Activated T-cell treated with anti-CD3 and anti-CD28 coated beads, Interleukin-2, amount 50 U/mL, for 4 hours (primary cell): ENCODE data around the gene IDH2. TPM values are rescaled to one million over a fixed set of nuclear protein-coding genes. Genes with fewer than 3 reads are reported as not detected.
A peak's percentile ranks its signal among the peaks of the same experiment; 100 is the strongest.

Experiments
- ATAC-seq, 2 donors: fragments of 200-7000 bp; cut with Tn5 transposase; one replicate each; pipeline ENCODE4 v1.10.0; 2021
- DNase-seq: peaks from one replicate; pipeline ENCODE4 v3.0.0-alpha.2; 2020
- H3K27me3 Mint-ChIP-seq: one replicate; pipeline ENCODE4 v1.8.0; 2021; ENCODE audit warnings: low read depth, mixed read lengths
- H3K36me3 Mint-ChIP-seq: one replicate; pipeline ENCODE4 v1.8.0; 2022; ENCODE audit warnings: mixed read lengths; ENCODE audit not compliant: insufficient read depth
- H3K4me1 Mint-ChIP-seq: one replicate; pipeline ENCODE4 v1.8.0; 2021; ENCODE audit warnings: low read depth, mixed read lengths
- H3K4me3 Mint-ChIP-seq: one replicate; pipeline ENCODE4 v1.8.0; 2021; ENCODE audit warnings: mild to moderate bottlenecking, moderate library complexity, mixed read lengths
- H3K9me3 Mint-ChIP-seq: one replicate; pipeline ENCODE4 v1.8.0; 2021; ENCODE audit warnings: mixed read lengths
- total RNA-seq, 3 donors: library from RNA; stranded (reverse); gene quantifications; one replicate each; pipeline ENCODE4 v1.2.1, GENCODE V29; 2021

IDH2 gene
- total RNA-seq, 3 donors from 2014 or later, result 32.8 to 45.1 (median 43.3) TPM

DNA sequence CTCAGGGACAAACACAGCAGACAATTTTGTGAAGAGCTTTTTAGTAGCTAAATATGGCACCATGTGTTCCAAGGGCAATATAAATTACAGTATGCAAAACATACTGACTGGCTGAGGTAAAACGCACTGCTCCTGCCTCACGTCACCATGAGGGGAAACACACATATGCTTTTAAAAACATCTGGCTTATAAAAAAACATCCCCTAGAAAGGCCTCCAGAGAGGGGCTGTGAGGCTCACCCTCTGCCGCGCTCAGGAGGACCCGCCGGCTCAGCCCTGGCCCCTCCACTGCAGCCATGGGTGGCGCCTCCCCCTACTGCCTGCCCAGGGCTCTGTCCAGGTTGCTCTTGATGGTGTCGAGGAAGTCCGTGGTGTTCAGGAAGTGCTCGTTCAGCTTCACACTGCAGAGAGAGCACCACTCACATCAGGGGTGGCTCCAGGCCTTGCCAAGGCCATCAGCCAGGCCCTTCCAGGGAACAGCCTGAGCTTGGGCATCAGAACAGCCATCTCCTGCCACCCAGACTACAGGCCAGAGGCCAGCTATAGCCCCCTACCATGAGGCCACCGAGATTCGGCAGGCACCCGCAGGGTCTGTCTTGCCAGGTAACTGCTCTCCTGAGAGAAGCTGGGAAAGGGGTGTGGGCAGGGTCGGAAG, 18.2 kb downstream of the IDH2 start:
- Mint-ChIP-seq H3K27me3 (no peaks in the 10 kb centered on the region), H3K4me1 (peaks cover 2% of the 10 kb centered on the region), H3K9me3 (no peaks in the 10 kb centered on the region), H3K4me3 (no peak overlapping the region), H3K36me3 (peaks cover 14% of the 10 kb centered on the region)
- no peak for DNase-seq
- no peak for ATAC-seq

DNA sequence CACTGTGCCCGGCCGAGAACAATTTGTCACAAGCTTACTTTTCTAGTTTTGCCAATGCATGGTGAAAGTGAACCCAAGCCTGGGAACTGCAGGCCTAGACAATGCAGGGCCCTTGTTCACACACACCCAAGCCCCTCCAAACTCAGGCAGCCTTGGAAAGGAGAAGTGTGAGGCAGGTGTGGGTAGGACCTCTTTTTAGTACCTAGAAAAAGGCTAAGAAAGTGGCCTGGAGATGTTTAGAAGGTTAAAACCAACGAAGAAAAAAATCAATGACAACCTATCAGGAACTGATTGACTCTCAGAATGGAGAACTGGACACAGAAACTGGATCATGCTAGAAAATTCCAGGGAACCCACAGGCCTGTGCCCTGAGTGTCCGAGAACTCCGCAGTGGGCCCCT, 18.8 kb downstream of the IDH2 start:
- peaks cover 2% of the 10 kb centered on the region for H3K4me1 Mint-ChIP-seq
- no peak overlapping the region for H3K4me3 Mint-ChIP-seq
- H3K27me3 Mint-ChIP-seq, result no peaks in the 10 kb centered on the region
- DNase-seq (no peak), ATAC-seq (no peak)
- no peaks in the 10 kb centered on the region for H3K9me3 Mint-ChIP-seq
- H3K36me3 Mint-ChIP-seq, result peaks cover 14% of the 10 kb centered on the region

DNA sequence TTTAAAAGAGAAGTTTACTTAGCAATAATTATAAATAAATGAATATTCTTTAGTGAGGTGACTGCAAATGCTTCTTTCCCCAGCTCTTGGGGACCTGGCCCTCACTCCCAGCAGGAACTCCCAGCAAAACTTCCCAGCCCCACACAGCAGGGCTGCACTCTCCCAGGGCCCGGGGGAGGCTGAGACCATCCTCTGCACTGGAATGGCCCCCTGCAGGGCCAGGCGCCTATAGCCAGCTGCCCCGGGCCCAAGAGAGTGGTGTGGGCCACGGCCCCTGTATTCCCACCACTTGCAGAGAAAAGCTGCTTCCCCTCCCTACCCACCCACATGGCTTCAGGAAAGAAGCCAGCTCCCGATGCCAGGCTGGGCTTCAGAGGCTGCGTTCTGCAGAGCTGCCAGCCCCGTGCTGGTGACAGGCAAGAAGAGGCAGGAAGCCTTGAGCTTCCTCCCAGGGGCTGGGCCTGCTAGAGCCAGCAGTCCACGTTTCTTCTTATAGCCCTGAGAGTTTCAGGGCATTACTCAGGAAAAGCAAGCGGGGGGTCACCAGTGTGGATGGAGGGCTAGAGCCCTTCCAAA, 20.0 kb downstream of the IDH2 start:
- no peak for DNase-seq
- Mint-ChIP-seq H3K27me3 (no peaks in the 10 kb centered on the region), H3K4me1 (peaks cover 2% of the 10 kb centered on the region), H3K4me3 (no peak overlapping the region), H3K9me3 (no peaks in the 10 kb centered on the region), H3K36me3 (peaks cover 9% of the 10 kb centered on the region)
- ATAC-seq, result no peak

DNA sequence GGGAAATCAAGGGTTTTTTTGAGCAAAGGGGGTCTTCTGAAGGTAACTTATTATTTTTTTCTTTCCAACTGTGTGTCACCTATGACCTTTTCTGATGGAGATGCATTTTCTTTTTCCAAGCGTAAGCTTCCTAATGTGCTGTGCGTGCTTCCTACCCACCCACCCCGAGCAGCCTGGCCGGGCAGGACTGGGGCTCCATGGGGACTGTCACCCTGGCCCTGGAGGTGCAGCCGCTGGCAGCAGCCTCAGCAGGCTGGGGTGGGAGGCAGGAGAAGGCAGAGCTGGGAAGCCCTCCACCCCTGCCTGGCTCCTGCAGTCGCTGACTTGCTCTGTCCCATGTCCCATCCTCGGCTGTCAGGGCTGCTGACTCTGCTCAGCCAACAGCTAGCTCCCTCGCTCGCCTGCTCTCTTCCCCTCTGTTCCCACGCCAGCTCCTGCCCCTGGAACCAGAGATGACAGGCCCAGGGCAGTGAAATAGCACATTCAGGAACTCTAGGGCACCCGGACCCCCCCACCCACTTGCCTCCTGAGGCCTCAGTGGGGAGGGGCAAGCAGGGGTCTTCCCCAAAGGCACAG, 21.4 kb downstream of the IDH2 start:
- Mint-ChIP-seq H3K27me3 (no peaks in the 10 kb centered on the region), H3K4me1 (peaks cover 3% of the 10 kb centered on the region), H3K9me3 (no peaks in the 10 kb centered on the region), H3K36me3 (peaks cover 2% of the 10 kb centered on the region), H3K4me3 (no peak overlapping the region)
- DNase-seq, result no peak
- ATAC-seq, result no peak

DNA sequence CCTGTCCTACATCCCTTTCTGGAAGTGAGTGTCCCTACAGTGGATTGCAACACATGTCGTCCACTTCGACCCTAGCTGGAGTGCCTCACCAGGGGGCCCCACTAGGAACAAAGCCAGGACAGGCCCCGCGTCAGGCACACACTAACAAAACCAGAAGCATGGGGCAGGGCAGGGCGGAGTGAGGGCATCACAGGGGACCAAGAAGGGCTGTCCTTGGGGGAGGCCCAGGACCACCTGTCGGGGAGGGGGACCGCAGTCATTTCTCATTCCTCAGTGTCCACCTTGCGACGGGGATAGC, 21.9 kb downstream of the IDH2 start:
- Mint-ChIP-seq H3K27me3 (no peaks in the 10 kb centered on the region), H3K4me3 (no peak overlapping the region), H3K4me1 (peaks cover 7% of the 10 kb centered on the region), H3K36me3 (peaks cover 2% of the 10 kb centered on the region), H3K9me3 (no peaks in the 10 kb centered on the region)
- DNase-seq (no peak), ATAC-seq (no peak)

DNA sequence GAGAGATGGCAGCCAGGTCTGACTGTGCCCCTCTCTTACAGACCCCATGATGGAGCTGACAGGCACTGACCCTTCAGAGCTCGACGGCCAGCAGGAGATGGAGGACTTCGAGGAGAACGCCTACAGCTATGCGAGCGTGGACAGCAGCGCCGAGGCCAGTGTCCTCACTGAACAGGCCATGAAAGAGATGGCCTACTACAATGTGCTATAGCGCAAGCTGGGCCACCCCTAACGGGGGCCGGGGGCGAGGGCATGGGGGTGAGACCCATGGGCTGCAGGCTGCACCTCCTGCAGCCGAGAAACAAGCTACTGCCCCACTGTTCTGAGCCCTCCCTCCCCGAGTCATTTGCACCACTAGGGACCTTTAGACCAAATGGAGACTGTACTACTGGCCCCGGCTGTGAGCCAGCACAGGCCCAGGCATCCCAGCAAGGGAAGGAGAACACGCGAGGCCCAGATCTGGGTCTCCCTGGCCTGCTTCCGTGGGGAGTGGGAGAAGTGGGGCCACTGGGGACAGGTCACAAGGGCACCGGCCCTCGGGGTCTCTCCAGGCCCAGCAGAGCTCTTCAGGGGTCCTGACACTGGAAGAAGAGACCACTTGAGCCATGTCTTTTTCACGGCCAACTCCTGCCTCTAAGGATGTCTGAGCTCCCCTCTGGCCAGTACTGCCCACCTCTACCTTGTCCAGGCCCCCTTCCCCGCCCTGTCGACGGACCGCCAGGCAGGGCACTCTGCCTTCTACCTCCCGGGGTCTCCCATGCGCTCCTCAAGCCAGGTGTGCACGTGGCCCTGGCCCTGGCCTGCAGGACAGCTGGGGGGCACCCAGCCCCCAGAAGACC, 22.4 kb downstream of the IDH2 start:
- Mint-ChIP-seq H3K4me1 (peaks cover 7% of the 10 kb centered on the region), H3K27me3 (no peaks in the 10 kb centered on the region), H3K4me3 (no peak overlapping the region), H3K36me3 (peaks cover 2% of the 10 kb centered on the region), H3K9me3 (no peaks in the 10 kb centered on the region)
- DNase-seq (no peak), ATAC-seq (no peak)

DNA sequence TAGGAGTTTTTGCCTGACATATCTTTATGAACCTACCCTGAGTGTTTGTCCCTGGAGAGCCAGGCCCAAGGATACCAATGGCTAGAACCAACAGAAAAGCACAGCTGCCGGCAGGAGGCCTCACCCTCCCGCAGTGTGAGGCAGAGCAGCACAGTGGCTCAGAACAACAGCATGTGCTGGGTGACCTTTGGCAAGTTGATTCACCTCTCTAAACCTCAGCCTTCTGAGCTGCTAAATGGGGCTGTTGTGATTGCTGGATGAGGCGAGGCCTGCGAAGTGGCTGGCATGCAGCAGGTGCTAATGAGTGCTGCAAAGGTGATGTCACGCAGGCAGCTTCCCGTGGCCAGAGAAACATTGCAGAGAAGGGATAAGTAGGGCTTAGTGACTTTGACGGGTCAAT, 23.3 kb downstream of the IDH2 start:
- Mint-ChIP-seq H3K4me3 (no peak overlapping the region), H3K9me3 (no peaks in the 10 kb centered on the region), H3K27me3 (no peaks in the 10 kb centered on the region), H3K4me1 (peaks cover 7% of the 10 kb centered on the region), H3K36me3 (peaks cover 2% of the 10 kb centered on the region)
- ATAC-seq, result no peak
- no peak for DNase-seq

DNA sequence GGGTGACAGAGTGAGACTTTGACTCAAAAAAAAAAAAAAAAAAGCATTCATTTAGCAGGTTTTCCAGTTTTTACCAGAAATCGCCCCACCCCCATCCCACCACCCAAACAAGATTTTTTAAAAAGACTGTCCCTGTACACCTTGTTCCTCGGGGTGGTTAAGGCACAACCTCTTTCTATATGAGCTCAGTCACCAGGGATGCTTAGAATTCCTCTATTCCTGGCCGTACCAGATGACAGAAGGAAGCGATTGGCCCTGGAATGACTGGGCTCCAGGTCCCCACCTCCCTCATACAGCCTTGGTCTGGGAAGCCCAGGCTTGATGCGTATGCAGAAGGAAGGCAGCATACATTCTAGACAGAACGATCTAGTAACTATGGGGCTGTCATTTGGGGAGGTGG, 25.6 kb downstream of the IDH2 start:
- Mint-ChIP-seq H3K27me3 (no peaks in the 10 kb centered on the region), H3K9me3 (no peaks in the 10 kb centered on the region), H3K4me1 (peaks cover 7% of the 10 kb centered on the region), H3K4me3 (no peak overlapping the region), H3K36me3 (peaks cover 2% of the 10 kb centered on the region)
- ATAC-seq (no peak), DNase-seq (no peak)

DNA sequence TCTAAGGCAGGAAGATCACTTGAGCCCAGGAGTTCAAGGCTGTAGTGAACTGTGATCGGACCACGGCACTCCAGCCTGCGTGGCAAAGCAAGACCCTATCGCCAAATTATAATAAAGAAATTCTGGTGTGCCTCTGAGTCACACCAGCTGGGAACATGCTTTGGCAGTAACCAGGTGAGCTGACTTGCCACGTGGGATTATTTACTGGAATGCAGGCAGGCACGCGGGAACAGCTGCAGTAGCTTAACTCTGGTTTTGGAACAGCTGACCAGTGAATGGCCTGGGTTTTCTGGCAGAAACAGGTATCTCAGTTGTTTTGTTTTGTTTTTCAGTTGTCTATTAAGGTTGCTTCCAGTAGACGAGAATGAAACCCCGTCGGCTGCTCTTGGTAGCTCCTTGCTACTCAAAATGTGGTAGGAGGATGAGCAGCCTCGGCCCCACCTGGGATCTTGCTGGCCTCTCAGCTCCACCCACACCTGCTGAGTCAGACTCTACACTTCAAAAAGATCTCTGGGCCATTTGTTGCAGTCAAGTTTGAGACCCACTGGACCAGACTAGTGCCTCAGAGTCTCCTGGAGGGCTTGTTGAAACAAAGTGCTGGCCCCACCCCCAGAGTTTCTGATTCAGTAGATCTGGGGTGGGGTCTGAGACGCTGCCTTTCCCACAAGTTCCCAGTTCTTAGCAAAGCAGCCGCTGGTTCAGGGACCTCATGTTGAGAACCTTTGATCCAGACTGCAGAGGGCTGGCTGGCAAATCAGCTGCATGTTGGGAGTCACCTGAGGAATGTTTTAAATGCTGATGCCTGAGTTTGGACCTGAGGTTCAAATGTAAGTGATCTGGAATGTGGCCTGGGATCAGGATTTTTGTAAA, 26.6 kb downstream of the IDH2 start:
- H3K36me3 Mint-ChIP-seq, result no peaks in the 10 kb centered on the region
- no peak overlapping the region for H3K4me3 Mint-ChIP-seq
- peaks cover 10% of the 10 kb centered on the region for H3K4me1 Mint-ChIP-seq
- no peaks in the 10 kb centered on the region for H3K9me3 Mint-ChIP-seq
- ATAC-seq (peak; percentile 57 to 61), DNase-seq (no peak)
- no peaks in the 10 kb centered on the region for H3K27me3 Mint-ChIP-seq

DNA sequence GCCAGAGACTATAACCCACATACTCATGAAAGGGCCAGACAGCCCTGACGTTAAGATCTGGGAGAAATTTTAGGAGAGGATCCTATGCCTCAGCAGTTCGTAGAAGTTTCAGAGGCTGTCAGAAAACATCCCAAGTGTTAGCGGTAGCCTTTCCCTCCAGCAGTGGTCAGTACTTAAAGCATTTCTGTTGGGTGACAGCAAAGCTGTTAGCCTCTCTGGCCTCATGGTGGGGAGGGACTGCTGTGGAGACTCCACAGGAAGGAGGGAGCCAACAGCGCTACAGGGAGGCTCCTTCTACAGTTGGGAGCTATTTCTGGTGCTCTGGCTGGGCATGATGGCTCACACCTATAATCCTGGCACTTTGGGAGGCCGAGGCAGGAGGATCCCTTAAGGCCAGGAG, 27.4 kb downstream of the IDH2 start:
- Mint-ChIP-seq H3K9me3 (no peaks in the 10 kb centered on the region), H3K4me1 (peaks cover 10% of the 10 kb centered on the region), H3K4me3 (no peak overlapping the region), H3K27me3 (no peaks in the 10 kb centered on the region), H3K36me3 (no peaks in the 10 kb centered on the region)
- no peak for DNase-seq
- no peak for ATAC-seq

DNA sequence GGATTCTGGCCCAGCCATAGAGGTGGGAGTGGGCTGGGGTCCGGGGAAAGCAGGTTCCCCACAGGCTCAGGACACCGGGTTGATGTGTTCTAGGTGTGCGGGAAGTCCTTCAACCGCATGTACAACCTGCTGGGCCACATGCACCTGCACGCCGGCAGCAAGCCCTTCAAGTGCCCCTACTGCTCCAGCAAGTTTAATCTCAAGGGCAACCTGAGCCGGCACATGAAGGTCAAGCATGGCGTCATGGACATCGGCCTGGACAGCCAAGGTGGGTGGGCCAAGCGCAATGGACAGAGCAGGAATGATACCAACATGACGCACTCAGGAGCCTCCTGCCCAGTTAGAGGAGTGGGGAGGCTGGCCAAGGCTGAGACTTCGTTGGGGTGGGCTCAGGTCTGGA, 28.2 kb downstream of the IDH2 start:
- DNase-seq, result no peak
- Mint-ChIP-seq H3K36me3 (no peaks in the 10 kb centered on the region), H3K4me1 (peaks cover 10% of the 10 kb centered on the region)

DNA sequence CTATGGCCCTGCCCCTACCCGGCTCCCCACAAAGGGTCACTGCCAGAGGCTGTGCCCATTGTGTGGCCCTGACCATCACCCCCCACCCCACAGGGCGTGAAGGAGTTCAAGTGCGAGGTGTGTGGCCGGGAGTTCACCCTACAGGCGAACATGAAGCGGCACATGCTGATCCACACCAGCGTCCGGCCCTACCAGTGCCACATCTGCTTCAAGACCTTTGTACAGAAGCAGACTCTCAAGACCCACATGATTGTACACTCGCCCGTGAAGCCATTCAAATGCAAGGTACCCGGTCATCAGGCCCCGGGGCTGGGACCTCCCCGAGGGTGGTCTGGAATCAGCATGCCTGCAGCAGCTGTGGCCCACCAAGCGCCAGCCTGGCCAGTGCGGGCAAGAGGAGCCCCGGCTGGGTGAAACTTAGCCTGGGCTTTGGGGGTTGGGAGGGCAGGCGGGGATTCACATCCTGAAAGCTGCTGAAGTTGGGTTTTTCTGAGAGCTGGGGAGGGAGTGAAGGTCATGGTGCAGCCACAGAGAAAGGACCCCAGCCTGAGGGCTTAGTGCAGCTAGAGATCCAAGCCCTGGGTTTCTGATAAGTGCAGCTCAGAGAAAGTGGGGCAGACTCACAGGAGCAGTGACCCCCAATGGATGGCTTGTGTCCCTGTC, 29.2 kb downstream of the IDH2 start:
- no peak for ATAC-seq
- Mint-ChIP-seq H3K36me3 (no peaks in the 10 kb centered on the region), H3K4me3 (no peak overlapping the region), H3K9me3 (no peaks in the 10 kb centered on the region), H3K4me1 (peaks cover 10% of the 10 kb centered on the region), H3K27me3 (no peaks in the 10 kb centered on the region)
- DNase-seq, result no peak

More for the DNA sequence above, 28.2 kb downstream of the IDH2 start:
- ATAC-seq, result no peak
- Mint-ChIP-seq H3K27me3 (no peaks in the 10 kb centered on the region), H3K9me3 (no peaks in the 10 kb centered on the region), H3K4me3 (no peak overlapping the region)

DNA sequence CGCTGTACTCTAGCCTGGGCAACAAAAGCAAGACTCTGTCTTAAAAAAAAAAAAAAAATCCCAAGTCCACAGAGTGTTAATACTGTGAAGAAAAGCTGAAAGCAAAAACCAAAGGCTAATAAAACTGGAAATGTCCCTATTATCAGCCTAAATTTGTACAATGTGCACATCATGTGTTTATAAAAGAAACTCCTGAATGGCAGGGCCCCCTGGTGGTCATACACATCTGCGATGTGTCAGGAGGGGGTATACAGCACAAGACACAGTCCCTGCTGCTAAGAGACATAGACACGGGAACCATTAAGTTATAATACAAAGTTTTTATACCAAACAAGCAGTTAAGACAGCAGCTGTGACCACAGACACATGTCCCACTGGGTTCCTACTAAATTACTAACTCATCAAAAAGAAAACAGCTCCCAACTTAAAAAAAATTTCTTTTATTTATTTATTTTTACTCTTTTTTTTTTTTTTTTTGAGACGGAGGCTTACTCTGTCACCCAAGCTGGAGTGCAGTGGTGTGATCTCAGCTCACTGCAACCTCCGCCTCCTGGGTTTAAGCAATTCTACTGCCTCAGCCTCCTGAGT, 31.0 kb downstream of the IDH2 start:
- no peaks in the 10 kb centered on the region for H3K9me3 Mint-ChIP-seq
- H3K27me3 Mint-ChIP-seq, result no peaks in the 10 kb centered on the region
- DNase-seq (peak; percentile 78), ATAC-seq (peak; percentile 86 to 87)
- H3K36me3 Mint-ChIP-seq, result no peaks in the 10 kb centered on the region
- no peak overlapping the region for H3K4me3 Mint-ChIP-seq
- peaks cover 10% of the 10 kb centered on the region for H3K4me1 Mint-ChIP-seq
